Measurements from ENCODE around the gene XYLB. TPM values are rescaled to one million over a fixed set of nuclear protein-coding genes. Genes with fewer than 3 reads are reported as not detected.

Gene XYLB
- total RNA-seq, 2 donors from 2014 or later: 18.0 to 19.2 TPM

DNA sequence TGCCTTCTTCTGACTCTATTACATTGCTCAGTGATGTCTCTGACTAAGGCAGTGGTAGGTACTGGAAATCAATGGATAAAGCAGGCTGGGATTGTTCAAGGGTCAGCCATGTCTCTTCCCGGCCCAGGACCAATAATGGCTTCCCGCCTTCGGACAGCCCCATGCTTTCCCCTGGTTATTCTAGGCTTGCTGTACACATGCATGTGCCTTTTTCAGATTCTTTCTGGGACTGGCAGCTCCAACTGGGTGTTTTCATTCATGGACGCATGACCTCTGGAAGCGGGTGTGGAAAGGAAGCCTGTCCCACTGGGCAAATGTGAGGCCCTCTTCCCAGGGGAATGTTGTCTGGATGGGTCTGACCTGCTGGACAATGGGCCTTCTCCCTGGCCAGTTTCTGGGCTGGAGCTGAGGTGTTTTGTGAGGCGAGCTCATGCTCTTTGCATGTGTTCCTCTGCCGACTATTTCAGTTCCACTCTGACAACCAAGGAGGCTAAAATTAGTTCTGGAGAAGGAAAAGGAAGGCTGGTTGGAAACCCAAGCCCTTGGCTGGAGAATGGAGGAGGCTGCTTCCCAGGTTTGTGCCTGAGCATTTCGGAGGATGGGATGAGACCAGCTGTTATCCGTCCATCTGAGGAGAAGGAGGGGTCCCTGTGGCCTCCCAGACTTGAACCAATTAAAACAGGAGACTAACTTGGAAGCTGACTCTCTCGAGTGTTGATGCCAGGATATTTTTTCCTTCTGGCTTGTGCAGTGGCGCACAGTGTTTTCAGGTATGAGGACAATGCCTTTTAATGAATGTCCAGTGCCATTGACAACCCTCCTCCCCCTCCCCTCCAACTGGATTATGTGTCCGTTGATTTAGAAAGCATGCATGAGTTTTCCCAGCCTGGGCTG, 114.0 kb downstream of the XYLB start:
- ATAC-seq (no peak), DNase-seq (no peak)
- intact Hi-C loops (cut with DNase I, micrococcal nuclease): no loop called here

Other genes starting within 250 kb of the XYLB start
- gene ACAA1, start 209.7 kb upstream of the XYLB start, total RNA-seq: 100 to 1,000 TPM; 177 to 186 TPM
- gene MYD88, start 208.1 kb upstream of the XYLB start, total RNA-seq: 10 to 100 TPM; 66.1 to 76.4 TPM
- gene OXSR1, start 181.2 kb upstream of the XYLB start, total RNA-seq: 10 to 100 TPM; 42.5 to 42.8 TPM
- under 1 TPM; 0.27 to 0.61 TPM for gene SLC22A13, start 81.0 kb upstream of the XYLB start, total RNA-seq
- not detected for gene SLC22A14, start 64.5 kb upstream of the XYLB start, total RNA-seq
- gene ACVR2B, start 107.1 kb downstream of the XYLB start, total RNA-seq: 1 to 10 TPM; 5.2 to 7.1 TPM
- 1 to 10 TPM; 6.9 to 7.3 TPM for gene EXOG, start 149.6 kb downstream of the XYLB start, total RNA-seq